Measurements from ENCODE around the gene ACSS1.

ACSS1 gene

DNA sequence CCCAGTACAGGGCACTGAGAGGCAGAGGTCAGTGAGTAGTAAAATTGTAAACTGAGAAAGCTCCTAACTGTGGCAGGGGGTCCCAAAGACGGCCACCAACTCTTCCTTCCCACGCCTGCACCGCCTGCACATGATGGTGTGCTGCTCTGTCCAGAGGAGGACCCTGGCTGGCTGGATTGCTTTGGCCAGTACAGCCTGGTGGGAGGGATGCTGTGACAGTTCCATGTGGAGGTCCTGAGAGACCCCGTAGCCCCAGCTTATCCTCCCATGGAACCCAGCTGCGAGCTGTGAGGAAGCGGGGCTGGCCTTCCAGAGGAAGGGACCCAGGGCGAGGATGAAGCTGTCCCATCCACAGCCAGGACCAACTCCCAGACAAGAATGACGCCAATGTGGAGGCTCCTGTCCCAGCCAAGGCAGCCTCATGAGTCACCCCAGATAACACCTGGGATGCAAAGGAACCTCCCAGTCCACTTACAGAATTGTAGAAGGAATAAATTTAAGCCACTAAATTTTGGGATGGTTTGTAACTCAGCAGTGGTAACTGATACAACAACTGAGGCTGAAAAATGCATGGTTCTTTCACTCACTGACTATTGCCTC, 2.0 kb upstream of the ACSS1 start:
- TF ChIP-seq GATA2 (IDR thresholded peaks at IDR 0.05; ENCODE audit: low read depth, low read length) = no peak
- TF ChIP-seq GATA3 (IDR thresholded peaks at IDR 0.05; ENCODE audit: low read depth, low read length) = no peak

DNA sequence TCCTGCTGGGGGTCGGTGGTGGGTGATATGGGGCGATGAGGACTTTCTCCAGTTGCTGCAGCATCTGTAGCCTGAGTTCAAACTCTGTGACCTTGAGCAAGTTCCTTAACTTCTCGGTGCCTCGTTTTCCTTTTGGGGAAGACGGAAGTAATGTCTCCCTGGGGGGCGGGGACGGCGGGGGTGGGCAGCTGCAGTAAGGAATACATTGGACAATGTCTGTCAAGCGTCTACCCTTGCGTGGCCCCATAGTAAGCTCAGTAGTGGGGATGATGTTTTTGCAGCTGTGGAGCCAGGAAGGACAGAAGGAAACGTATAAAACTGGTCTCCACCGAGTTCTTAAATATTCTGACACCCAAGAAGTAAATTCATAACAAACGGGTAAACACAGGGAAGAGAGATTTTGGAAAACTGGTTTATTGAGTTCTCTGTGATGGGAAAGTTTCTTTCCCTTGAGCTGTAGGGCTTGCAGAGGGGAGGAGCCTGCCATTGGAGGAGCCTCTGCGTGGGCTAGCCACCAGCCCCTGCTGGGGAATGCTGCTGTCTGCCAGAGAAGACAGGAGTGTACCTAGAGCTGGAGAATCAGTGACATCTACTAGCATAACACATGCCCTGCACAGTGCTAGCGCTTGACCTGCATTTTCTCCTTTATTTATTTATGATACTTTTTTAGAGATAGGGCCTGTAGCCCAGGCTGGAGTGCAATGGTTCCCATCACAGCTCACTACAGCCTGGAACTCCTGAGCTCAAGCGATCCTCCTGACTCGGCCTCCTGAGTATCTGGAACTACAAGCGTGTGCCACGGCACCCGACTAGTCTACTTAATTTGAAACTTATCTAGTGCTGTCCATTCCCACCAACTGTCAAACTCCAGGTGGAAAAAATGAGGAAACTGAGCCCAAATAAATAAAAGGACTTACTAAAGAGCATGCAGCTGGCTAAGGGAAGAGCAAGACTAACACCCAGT, 1.2 kb upstream of the ACSS1 start:
- no peak for TF ChIP-seq GATA2 (IDR thresholded peaks at IDR 0.05; ENCODE audit: low read depth, low read length)
- TF ChIP-seq GATA3 (IDR thresholded peaks at IDR 0.05; ENCODE audit: low read depth, low read length) = no peak

DNA sequence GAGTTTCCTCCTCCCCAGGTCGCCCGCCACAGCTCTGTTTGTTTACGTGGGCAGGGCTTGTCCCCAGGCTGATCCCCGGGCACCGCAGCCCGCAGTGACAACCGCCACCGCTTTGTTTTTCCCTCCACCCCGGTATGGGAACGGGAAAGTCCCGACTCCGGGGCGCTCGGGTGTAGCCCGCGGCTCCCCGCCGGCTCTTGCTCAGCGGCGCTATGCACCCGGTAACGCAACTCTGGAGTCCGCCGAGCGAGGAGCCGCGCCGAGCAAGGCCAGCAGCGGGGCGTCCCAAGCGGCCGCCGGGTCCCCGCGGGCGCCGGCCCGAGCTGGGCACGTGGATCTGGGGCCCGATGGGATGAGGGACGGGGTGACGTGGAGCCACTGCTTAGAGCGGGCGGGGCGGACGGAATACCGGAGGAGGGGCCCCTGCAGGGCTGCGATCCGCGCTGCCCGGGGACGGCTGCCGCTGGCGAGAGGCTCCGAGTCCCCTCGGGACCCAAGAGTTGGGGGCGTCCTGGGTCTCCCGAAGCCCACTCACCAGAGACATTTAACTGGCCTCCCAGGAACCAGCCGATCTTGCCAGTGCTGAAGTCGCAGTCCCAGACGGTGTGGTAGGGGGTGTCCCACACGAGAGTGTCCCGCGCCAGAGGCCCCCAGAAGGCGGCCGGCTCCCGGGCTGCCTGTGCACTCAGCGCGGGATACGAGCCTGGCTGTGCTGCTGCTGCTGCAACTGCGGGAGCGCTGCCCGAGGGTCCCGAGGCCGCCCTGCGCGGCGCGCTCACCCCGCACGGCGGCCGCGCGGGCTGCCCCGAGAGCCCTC, 497 bp downstream of the ACSS1 start:
- no peak for TF ChIP-seq GATA3 (IDR thresholded peaks at IDR 0.05; ENCODE audit: low read depth, low read length)

DNA sequence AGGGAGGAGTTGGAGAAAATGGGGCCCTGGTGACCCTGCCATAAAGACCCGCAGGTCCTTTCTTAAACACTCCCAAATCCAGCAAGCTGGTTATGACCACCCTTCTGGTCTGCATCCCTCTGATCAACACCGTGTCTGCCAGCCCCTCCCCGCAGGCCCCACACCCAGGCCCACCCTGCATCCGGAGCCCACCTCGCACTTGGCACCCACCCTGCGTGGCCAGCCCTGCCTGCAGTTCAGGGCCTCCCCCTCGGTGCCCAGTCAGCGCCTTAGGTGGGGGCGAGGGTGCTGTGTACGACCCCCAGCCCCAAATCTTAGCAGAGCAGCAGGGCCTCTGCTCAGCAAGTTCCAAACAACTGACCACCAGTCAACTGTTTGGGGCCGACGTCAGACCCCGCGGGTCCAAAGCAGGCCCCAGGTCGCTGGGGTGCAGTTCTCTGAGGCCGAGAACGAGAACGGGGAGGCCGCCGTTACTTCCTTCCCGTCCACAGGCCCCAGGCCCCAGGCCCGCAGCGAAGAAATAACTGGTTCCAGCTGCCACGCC, 1.2 kb downstream of the ACSS1 start:
- TF ChIP-seq GATA3 (IDR thresholded peaks at IDR 0.05; ENCODE audit: low read depth, low read length) (no peak), GATA2 (IDR thresholded peaks at IDR 0.05; ENCODE audit: low read depth, low read length) (no peak)

DNA sequence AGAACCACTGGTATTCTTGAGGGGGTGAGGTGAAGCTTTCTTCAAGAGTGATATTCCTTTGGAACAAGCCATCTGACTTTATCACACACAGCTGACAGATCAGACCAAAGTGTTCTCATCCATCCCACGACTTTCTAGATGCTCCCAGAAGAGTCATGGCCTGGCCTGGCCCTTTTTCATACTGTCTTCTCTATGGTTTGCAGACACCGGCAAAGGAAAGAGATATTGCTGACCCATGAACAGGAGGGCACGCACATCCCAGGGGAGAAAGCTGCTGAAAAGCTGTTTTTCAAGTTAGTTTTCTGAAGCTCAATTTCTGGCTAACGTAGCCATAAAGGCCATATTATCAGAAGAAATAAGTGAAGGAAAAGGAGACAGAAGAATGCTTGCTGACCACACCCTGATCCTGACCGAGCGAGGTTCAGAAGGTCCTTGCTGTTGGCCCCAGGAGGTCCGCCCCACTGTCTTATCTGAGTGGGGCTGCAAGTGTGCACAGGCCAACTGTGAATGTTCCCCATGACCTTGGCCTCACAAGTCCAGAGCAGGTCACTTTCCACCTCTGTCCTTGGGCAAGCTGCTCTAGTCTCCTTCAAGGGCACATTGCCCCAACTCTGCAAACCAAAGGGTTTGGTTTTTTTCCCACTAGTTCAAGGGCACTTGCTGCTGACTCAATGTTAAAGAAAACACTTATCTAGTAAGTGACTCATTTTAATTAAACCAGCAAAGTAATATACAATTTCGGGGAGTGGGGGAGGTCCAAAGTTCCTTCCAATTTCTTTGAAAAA, 2.0 kb downstream of the ACSS1 start:
- no peak for TF ChIP-seq GATA3 (IDR thresholded peaks at IDR 0.05; ENCODE audit: low read depth, low read length)
- no peak for TF ChIP-seq GATA2 (IDR thresholded peaks at IDR 0.05; ENCODE audit: low read depth, low read length)

DNA sequence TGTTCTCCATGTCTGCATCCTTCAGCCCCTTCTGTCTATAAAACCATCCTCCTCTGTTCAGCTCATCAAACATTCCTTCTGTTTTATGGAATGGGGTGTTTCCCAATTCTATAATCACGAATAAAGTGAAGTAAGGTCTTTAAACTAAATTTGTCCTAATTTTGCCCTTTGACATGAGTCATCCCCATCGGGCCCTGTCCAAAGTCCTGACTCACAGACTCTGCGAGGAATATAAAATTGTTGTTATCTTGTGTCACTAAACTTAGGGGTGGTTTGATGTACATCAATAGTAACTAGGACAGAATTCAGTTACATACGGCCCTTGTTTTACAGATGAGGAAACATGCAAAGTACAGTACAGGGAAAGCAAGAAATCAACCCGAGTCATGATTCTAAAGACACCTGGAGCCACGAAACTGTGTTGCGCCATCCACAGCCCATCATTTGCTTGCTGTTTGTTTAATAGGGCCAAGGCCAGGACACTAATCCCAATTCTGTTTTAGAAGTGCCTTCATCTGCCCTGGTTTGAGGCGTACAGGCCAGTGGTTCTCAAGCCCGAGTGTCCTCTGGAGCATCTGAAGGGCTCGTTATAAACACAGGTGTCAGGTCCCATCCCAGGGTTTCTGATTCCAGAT, 2.8 kb downstream of the ACSS1 start:
- TF ChIP-seq GATA2 (IDR thresholded peaks at IDR 0.05; ENCODE audit: low read depth, low read length) = no peak
- no peak for TF ChIP-seq GATA3 (IDR thresholded peaks at IDR 0.05; ENCODE audit: low read depth, low read length)

DNA sequence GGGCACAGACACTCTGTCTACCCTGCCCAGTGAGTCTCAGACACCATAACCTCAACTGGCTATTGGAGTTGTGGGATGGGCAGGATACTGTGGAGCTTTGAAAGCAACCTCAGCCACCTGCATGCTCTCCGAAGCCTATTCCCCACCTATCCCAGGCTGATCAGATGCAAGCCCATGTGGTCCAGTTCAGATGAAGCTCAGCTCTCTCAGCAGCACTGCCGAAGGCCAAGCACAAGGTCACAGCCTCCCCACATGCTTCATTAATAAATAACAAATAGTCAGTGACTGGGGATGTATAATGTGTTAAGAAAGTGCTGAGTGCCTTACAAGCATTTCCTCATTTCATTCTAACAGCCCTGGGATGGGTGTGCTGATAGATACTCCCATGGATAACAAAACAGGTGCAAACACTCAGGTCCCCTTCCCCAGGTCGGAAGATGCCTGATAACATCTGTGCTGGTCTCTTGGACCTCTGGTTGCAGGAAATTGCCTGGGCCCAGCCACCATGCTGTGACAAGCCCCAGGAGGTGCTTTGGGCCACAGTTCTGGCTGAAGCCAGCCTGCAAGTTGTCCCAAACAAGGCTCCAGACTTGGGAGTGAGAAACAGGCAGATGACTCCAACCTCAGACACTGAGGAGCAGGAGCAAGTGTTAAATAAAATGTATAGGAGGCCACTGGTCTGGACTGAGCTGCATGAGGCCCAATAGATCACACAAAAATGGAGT, 3.7 kb downstream of the ACSS1 start:
- TF ChIP-seq GATA2 (IDR thresholded peaks at IDR 0.05; ENCODE audit: low read depth, low read length) (no peak), GATA3 (IDR thresholded peaks at IDR 0.05; ENCODE audit: low read depth, low read length) (no peak)

DNA sequence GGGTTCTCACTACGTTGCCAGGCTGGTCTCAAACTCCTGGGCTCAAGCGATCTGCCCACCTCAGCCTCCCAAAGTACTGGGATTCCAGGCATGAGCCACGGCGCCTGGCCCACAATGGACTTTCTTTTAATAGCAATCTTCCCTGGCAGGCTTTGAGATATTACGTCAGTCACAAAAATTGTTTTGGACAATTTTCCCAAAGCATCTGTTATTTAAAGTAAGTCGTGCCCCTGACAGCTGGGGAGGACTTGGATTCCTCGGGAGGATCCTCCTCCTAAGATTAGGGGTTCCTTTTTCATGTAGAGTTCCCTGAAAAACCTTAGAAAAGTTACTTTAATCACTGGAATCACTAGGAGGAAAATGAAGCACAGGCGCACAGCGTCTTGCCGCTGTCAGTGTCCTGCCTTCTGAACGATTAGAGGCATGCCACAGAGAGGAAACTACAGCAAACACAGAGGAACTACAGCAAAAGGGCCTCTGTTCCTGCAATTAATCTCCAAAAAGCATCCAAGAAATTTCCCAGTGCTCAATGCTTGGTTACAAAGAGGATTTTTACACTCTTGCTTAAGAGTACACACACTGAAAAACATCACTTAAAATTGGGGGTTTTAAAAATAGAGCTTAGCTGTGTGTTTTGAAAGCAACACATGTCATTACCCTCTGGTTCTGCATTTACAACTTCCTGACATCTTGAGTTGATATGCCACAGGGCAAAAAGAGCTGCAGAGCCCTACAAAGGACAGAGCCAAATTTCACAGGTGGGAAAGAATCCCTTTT, 4.5 kb downstream of the ACSS1 start:
- TF ChIP-seq GATA3 (IDR thresholded peaks at IDR 0.05; ENCODE audit: low read depth, low read length) = no peak
- TF ChIP-seq GATA2 (IDR thresholded peaks at IDR 0.05; ENCODE audit: low read depth, low read length) = no peak

DNA sequence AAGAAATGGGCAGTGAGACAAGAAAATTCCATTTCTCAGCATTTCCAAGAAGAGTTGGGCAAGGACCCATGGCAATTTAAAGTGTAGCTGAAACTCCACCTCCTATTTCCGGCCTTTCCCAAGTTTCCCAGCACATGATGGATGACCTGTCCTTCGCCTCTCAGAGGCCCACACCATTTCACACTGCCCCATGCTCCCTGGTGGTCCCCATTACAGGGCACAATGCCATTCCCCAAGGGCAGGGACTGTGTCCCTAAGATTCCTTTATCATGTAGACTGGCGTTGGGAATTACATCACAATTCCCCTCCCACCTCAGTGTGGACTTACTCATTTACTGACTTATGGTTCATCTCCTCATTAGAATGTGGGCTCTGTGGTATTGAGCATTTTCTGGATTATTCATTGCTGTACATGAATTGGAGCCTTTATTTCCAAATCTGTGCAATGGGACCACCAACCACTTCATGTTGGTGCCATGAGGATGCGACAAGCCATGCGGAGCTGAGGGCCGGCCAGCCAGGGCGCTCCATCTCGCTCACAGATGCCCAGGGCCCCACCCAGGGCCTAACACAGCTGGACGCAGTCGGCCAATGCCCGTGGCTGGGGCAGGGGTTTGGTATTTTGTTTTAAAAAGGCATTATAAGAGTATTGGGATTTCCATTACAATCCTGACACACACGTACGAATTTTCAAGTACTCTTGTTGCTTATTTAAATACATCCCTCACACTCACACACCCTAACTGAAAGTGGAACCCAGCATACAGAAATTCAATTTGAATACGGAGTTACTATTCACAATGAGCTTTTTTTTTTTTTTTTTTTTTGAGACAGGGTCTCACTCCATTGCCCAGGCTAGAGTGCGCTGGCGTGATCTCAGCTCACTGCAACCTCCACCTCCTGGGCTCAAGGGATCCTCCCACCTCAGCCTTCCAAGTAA, 5.4 kb downstream of the ACSS1 start:
- TF ChIP-seq GATA3 (IDR thresholded peaks at IDR 0.05; ENCODE audit: low read depth, low read length) (no peak), GATA2 (IDR thresholded peaks at IDR 0.05; ENCODE audit: low read depth, low read length) (no peak)

DNA sequence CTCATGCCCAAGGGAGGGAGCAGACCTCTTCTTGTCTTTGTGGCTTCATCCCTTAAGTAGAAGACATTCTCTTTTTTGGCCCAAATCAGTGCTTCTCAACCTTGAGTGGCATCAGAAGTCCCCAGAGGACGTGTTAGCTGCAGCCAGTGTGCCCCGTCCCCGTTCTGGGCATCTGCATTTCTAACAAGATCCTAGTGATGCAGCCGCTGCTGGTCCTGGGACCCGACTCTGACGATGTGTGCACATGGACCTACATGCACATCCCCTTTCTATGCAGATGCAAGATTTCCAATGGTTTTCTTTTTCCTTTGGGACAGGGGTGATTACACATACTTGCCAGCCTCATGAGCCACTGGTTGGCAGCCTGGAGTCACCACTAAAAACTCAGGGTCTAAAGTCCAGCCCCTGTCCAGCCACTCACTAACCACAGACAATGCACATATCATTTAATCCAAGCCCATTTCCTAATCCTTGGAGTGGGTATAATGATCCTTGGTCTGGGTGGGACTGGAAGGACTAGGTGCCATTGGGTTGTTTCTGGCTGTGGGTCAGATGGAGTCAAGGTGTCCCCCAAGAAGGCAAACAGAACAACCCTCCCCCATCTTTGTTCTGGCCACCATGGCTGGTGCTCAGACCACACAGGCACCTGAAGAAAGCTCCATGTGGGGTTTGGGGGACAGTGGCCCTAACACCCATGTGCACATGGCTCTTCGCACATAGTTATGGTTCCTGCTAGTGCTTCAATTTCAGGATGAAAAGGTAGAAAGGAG, 6.4 kb downstream of the ACSS1 start:
- no peak for TF ChIP-seq GATA3 (IDR thresholded peaks at IDR 0.05; ENCODE audit: low read depth, low read length)
